GM18526 (cell line): ENCODE data around the gene AMZ1.

ENCODE experiments used
- POLR2A ChIP-seq: IDR thresholded peaks from 3 replicates; pipeline ENCODE4 v1.6.1; 2011; ENCODE audit not compliant: insufficient read length; ENCODE audit errors: extremely low read depth

Gene AMZ1

DNA sequence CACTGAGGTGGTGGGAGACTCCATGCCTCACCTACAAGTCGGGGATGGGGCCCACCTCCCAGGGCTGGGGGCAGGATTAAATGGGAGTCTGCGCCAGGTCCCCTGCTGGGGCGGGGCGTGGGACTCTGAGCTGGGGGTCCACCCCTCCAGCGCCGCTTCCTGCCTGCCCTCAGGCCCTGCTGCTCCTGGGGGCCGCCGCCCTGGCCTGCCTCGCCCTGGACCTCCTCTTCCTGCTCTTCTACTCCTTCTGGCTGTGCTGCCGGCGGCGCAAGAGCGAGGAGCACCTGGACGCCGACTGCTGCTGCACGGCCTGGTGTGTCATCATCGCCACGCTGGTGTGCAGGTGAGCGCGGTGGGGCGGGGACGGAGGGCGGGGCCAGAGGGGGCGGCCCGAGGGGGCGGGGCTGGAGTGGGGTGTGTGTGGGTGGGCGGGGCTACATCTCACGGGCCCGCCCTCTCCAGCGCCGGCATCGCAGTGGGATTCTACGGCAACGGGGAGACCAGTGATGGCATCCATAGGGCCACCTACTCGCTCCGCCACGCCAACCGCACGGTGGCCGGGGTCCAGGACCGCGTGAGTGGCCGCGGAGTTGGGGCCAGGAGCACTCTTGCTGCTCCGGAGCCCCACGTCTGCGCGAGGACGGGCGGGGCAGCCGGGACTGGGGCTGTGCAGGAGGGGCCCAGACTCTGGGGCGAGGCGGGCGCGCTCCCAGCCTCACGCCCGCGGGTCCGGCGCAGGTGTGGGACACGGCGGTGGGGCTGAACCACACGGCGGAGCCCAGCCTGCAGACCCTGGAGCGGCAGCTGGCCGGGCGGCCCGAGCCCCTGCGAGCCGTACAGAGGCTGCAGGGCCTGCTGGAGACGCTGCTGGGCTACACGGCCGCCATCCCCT lies 41.1 kb upstream of the AMZ1 start:
- no peak for TF ChIP-seq POLR2A

DNA sequence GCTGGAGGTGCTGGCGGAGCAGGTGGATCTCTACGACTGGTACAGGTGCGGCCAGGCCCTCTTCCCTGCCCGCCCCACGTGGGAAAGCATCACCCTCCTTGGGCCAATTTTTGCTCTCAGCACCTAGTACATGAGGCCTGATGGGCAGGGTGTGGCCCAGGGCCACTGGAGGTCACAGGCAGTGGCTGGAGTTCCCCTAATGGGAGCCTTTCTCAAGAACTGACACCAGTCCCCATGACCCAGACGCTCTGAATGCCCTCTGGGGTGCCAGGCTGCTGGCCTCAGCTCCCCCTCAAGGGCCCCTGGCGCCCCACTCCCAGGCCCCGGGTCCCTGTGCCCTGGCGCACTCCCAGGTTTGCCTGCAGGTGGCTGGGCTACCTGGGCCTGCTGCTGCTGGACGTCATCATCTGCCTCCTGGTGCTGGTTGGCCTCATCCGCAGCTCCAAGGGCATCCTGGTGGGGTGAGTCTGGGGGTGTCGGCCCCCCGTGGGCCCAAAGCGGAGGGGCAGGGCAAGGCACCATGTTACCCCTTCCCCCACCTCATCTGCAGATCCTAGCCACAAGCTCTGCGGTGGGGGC lies 40.3 kb upstream of the AMZ1 start:
- TF ChIP-seq POLR2A = no peak

DNA sequence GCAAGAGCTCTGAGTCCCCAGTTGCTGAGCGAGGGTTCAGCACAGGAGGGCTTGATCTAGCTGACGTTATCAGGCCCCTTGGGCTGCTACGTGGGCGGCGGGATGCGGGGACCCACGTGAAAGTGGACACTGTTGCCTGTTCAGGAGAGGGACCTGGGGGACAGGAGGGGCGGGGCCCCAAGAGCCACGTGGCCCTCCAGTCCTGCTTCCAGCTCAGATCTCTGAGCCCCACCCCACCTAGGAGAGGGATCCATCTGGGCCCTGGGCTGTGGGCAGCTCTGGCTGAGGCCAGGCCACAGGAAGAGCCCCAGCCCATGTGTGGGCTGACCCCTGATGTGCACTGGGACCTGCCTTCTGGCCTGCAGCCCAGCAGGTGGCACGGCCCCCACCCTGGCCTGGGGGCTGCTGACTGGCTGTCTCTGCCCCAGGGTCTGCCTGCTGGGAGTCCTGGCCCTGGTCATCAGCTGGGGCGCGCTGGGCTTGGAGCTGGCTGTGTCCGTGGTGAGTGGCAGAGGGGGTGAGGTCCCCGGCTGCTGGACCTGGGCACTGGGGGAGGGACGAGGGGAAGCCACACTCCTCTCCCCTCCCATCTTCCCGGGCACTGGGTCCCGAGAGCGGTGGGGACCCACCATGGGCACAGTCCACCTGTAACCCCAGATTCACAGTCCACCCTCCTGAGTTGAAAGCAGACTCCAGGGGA lies 38.7 kb upstream of the AMZ1 start:
- TF ChIP-seq POLR2A = no peak

DNA sequence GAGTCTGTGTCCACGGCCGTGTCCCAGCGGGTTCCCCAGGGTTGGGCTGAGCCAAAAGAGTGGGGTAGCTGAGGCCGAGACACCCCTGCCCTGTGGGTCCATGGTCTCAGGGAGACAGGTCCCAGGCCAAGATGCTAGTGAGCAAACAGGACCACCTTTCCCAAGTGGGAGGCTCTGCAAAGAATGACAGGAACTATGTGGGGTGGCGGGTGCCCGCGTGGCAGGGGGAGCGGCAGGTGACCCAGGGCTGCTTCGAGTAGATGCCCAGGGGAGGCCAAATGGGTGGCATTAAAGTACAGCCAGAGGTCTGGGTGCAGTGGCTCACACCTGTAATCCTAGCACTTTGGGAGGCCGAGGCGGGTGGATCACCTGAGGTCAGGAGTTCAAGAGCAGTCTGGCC lies 38.0 kb upstream of the AMZ1 start:
- no peak for TF ChIP-seq POLR2A

DNA sequence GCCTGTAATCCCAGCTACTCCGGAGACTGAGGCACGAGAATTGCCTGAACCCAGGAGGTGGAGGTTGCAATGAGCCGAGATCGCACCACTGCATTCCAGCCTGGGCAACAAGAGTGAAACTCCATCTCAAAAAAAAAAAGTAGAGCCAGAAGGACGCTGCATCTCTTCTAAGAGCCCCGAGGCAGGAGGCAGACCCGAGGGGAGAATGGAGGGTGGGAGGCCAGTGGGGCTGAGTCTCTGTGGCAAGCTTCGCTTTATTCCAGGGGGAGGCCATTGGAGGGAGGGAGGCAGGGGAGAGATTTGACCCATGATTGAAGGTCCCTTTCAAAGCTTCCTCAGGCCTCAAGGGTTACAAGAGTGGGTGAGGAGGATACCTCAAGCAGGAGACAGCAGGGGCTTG lies 37.6 kb upstream of the AMZ1 start:
- TF ChIP-seq POLR2A = no peak

DNA sequence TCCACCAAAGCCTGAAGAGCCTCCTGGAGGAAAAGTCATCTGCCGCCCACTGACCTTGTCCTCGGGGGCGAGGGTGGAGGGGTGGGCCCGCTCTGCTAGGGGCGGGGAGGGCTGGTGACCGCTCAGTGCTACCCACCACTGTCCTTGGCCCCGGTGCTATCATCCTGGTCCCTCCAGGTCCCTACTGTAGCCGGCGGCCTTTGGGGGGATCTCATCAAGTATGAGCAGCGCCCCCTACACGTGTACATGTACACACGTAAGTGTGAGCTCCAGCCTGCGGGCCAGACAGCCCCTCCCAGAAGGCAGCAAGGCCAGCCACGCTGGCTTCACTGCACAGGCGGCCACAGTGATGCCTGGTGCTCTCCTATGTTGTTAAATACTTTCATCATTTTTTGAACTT lies 36.7 kb upstream of the AMZ1 start:
- TF ChIP-seq POLR2A = no peak

DNA sequence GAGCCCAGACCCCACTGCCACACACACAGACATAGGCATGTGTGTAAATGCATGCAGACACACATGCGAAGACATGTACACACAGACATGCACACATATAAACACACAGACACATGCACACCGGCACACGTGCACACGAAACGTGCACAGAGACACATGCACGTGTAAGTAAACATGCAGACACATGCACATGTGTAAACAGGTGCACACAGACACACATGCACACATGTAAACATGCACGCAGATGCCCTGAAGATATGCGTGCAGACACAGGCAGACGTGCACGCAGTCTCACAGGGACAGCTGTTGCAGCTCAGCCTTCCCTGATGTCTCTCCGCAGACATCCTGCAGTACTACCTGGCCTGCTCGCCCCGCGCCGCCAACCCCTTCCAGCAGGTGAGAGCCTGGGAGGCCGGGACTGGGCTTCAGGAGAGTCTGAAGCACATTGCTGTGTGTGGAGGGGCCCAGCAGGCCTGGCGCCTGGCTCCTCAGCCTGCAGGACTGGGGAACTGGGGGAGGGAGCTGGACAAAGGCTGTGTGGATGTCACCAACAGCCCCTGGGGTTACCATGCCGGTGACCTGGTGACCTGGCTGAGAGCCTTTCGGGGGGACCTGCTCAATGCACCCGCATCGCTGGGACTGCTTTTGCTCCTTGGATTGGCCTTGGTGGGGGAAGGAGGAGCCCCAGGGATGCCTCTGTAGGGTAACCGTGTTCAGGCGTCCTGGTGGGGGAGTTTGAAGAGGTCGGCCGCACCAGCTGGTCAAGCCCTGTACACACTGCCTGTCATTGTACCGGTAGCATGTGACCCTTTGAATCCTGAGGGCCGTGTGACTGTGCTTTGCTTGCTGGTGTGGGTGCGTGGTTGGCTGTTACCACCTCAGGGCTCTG lies 35.9 kb upstream of the AMZ1 start:
- no peak for TF ChIP-seq POLR2A

DNA sequence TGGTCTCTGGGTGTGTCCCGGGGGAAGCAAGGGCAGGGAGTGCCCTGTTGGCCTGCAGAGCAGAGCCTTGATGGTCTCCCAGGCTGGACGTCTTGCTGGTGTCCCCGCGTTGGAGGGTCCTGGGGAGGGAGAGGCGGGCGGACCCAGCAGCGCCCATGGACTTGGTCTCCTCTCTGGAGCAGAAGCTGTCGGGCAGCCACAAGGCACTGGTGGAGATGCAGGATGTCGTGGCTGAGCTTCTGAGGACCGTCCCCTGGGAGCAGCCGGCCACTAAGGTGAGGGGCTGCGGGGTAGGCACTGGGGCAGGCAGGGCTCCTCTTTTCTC lies 35.3 kb upstream of the AMZ1 start:
- no peak for TF ChIP-seq POLR2A

DNA sequence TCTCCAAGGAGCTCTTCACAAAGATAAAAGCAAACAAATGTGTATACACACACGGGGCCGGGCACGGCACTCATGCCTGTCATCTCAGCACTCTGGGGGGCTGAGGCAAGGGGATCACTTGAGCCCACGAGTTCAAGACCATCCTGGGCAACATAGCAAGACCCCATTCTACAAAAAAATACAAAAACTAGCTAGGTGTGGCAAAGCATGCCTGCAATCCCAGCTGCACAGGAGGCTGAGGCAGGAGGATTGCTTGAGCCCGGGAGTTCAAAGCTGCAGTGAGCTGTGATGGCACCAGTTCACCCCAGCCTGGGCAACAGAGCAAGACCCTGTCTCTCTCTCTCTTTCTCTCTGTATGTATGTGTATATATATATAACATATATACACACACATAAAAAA lies 33.9 kb upstream of the AMZ1 start:
- no peak for TF ChIP-seq POLR2A

DNA sequence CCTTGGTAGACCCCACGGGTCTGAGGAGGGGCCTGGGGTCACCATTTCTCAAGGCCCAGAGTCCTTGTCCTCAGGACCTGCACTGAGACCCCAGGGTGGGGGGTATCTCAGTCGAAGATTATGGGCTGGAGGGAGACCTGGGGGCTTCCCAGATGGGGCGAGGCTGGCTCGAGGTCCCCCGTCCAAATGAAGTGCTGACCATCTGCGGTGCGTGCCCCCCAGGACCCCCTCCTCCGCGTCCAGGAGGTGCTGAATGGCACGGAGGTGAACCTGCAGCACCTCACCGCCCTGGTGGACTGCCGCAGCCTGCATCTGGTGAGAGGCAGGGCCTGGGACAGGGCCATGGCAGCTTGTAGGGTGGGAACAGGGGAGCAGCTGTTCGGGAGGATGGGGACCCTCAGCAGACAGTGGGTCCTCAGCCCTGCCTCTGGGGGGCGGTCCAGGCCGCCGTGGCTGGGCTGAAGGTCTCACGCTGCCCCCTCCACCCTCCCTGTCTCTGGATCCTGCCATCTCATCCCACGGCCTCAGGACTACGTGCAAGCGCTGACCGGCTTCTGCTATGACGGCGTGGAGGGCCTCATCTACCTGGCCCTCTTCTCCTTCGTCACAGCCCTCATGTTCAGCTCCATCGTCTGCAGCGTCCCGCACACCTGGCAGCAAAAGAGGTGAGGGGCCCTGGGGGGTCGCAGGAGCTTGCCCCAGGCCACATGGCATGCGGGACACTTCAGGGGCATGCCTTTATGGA lies 32.0 kb upstream of the AMZ1 start:
- no peak for TF ChIP-seq POLR2A

DNA sequence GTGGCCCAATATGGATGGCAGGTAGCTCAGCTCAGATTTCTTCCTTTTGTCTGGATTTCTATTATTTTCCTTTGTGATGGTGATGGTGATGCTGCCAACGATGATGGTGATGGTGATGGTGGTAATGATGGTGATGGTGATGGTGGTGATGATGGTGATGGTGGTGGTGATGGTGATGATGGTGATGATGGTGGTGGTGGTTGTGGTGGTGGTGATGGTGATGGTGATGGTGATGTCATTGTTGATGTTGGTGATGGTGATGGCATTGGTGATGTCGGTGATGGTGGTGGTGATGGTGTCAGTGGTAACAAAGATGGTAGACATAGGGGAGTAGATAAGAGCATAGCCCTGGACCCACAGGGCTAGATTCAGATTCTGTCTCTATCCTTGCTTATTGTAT lies 30.8 kb upstream of the AMZ1 start:
- no peak for TF ChIP-seq POLR2A

DNA sequence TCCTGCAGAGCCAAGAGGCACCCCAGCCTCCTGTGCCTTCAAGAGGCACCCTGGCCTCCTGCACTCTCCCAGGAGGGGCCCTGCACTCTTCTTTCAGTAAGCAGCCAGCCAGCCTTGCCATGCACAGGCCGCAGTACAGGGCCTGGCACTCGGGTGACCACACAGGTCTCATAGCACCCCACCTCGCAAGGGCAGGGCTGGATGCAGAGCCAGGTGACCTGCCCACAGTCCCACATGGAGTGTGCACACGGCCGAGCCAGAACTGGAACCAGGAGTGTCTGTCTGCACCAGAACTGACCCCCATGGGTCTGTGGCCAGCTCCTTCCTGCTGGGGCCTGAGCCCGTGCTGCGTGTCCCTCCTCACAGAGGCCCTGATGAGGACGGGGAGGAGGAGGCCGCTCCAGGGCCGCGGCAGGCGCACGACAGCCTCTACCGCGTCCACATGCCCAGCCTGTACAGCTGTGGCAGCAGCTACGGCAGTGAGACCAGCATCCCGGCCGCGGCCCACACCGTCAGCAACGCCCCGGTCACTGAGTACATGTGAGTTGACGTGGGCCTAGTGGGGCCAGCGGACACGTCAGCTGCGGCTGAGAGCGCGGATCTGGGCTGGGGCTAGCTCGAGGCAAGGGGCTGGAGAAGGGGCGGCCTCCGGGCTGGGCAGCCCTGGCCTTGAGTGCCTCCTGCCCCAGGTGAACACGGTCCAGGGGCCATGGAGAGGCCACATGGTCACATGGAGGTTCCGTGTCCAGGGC lies 29.9 kb upstream of the AMZ1 start:
- TF ChIP-seq POLR2A = no peak

DNA sequence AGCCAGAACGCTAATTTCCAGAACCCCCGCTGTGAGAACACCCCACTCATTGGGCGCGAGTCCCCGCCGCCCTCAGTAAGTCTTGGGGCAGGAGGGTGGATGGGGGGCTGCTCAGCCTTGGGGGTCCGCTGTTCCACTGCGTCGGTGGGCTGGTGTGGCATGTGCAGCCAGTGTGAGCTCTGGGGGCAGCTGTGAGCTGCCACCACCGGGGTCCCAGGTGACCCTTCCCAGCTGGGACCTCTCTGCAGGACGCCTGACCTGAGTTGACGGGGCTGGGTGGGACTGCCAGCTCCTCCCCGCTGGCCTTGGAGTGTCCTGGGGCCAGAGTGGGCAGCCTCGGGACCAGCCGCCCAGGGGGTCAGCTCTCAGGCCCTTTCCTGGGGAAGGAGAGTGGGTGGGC lies 29.1 kb upstream of the AMZ1 start:
- TF ChIP-seq POLR2A = no peak

DNA sequence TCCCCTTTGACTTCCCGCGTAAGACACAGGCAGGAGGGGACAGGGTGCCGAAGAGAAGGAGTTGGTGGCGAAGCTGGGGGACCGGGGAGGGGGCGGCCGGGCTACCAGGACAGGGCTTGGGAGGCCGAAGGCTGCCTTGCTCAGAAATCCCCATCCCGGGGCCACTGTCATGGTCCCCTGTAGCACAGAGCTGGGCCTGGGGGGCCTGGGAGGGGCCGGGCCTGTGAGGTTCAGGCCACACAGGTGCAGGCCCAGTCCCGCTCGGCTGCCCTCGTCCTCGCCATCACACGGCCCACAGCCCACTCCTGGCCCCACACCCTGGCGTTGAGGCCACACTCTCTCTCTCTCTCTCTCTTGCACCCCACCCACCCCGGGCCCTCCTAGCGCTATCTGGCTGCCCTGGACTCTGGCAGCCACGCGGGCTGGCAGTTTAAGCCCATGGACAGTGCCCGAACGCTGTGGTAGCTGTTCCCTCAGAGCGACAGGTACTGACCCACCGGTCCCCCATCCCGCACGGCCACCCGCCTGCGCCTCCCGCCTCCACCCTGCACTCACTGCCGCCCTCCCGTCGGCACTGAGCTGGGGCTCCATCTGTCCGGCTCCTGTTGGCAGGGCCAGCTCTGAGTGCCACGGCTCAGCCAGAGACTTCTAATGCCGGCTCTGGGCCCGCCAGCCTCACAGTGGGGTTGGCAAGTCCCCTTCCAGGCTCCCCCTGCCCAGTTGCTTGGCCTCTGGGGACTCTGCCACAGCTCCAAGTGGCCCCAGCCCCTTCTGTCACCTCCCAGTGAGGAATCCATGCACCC lies 28.2 kb upstream of the AMZ1 start:
- no peak for TF ChIP-seq POLR2A
